IPS DF 19.7 (cell line): ENCODE measurements around the gene GEMIN7.
"Not testable (repeated sequence)": the region's sequence is repeated elsewhere in the genome, so short reads cannot be mapped to it uniquely, and the experiment has no call there.

Experiments
- DNase-seq: peaks from one replicate; pipeline ENCODE4 v3.0.0-alpha.2; 2013; ENCODE audit warnings: low read depth, low spot score

The GEMIN7 gene

DNA sequence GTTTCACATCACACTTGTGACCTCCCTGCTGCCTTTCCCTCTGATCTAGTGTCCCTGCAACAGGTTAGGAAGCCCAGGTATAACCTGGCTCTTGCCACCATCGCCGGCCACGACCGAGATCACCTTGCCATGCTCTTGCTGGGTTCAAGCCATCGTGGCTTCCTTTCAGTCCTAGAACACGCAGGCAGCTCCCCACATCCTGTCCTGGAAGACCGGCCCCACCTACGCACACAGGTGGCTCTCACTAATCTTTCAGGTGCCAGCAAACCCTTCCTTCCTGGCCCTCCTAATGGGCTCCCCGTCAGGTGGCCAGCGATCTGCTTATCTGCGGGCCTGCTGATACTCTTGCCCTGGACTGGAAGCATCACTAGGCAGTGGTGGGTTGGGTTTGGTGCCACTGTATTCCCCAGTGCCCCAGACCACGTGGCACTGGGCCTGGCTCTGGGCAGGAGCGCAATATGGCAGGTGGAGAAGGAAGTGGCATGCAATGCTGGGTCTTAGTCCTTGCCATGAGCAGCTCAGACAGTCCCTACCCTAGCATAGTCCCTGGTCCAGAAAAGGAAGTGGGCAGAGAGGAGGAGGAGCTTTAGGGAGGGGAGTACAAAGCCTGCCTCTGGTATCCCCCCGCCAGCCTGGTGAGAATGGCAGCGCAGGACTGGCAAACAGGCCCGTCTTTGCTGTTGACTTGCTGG lies 25.7 kb downstream of the GEMIN7 start:
- no peak for DNase-seq

DNA sequence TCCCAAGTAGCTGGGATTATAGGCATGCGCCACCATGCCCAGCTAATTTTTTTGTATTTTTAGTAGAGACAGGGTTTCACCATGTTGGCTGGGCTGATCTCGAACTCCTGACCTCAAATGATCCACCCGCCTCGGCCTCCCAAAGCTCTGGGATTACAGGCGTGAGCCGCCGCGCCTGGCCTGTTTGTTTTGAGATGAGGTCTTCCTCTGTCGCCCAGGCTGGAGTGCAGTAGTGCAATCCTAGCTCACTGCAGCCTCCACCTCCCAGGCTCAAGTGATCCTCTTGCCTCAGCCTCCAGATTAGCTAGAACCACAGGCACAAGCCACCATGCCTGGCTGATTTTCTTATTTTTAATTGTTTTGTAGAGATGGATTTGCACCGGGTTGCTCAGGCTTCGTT lies 27.3 kb downstream of the GEMIN7 start:
- DNase-seq = not testable (repeated sequence)

- no peak for DNase-seq
Observed at GRCh38 chr19:45107621-45108150, 28.6 kb downstream of the GEMIN7 start.

DNA sequence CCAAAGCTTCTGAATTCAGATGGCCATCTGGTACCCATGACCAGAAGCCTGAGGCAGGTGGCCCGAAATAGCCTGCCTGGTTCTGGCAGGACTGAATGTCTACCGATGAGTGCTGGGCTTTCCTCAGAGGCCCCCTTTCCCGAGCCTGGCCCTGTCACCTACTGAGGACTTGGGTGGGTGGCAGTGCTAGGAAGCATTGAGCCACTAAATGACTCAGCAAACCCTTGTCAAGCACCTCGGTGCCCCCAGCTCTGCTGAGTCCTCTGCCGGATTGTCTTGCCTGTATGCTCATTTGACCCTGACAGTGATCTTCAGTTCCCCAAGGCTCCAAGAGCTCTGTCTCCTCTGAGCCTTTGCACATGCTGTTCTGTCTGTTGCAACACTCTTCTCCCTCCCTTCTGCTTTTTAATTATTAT lies 31.8 kb downstream of the GEMIN7 start:
- DNase-seq = no peak

DNA sequence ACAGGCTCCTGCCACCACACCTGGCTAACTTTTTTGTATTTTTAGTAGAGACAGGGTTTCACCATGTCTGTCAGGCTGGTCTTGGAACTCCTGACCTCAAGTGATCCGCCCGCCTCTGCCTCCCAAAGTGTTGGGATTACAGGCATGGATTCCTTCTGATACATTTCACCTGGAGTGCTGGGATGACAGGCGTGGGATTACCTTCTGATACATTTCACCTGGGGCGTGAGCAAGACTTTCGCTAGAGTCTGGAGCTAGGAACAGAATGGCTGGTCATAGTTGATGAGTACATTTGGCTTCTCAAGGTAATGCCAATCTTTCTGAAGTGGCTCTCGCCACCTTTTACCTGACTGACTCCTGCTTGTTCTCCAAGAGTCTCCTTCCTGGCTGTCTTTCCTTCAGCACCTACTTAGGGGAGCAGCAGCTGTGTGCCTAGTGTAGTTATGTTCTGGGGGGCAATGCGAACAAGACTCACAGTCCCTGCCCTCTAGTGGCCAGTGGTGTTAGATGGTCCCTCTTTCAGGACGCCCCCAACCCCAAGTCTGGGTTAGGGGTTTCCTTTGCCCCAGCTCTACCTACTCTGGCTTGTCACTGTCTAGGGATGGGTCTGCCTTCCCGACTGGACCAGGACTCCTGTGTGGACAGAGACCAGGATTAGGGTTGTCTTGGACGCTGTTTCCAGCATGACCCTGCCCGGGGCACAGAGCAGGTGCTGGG lies 33.2 kb downstream of the GEMIN7 start:
- DNase-seq = no peak

DNA sequence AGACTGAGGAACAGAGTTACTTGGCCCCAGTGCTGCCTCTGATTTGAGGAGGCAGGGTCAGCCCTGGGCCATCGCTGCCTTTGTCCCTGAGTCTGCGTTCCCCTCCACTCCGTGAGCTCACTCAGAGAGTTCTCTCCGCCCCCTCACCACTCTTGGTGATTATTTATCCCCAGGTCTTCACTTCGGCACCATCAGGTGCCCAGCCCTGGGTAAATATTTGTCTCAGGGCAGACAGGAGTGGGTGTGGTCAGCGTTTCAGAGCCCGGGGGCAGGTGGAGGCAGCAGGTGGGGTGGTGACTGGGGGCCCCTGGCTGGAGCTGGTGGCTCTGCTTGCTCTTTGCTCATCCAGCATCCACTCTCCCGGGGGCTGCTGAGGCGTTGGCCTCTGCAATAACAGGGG lies 34.6 kb downstream of the GEMIN7 start:
- DNase-seq = no peak

- no peak for DNase-seq
Observed at GRCh38 chr19:45114116-45114515, 35.1 kb downstream of the GEMIN7 start.

DNA sequence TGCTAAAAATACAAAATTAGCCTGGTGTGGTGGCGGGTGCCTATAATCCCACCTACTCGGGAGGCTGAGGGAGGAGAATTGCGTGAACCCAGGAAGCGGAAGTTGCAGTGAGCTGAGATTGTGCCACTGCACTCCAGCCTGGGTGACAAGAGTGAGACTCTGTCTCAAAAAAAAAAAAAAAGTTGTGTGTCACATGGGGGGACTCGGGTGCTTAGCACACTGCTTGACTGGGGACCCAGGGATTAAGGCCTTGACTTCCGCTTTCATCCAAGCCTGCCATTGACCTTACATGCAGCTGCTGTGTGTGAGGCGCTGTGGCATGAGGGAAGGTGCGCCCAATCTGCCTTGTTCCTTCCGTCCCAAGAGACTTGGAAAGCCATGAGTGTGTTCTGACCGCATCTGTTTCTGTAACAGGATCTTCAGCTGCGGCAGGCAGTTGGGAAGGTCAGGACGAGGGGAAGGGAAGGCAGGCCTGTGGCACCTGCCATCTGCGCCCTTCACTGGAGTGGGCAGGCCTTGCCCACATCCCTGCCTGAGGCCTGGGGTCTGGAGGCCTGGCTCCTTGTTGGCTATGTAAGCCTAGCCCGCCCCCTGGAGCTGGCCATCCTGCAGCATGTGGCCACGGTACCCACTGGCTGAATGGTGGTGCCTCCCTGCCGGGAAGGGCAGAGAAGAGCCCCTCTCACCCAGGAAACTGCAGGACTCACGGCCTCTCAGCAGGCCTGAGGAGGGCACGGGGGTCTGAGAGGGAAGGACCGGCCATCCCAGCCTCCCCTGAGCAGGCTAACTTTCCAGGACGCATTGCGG lies 37.0 kb downstream of the GEMIN7 start:
- DNase-seq = no peak

DNA sequence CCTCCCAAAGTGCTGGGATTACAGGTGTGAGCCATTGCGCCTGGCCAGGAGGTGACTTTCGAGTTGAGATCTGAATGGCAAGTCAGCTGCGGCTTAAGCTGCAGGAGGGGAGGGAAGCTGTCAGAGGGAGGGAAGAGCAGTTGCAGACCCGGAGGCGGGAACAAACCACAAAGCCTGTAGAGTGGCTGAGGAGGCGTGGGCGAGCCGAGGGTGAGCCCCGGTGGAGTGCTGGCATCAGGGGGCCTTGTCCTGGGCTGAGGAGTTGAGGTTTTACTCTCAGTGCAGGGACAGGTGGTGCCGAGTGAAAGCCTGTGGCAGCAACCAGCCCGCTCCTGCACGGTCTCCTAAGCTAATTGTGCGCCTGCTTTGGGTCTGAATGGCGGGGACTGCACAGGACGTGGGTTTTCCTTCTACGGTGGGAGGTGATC lies 38.1 kb downstream of the GEMIN7 start:
- no peak for DNase-seq

- no peak for DNase-seq
Observed at GRCh38 chr19:45117671-45118070, 38.6 kb downstream of the GEMIN7 start.

GRCh38 chr19:45118106-45118505 lies 39.0 kb downstream of the GEMIN7 start:
- no peak for DNase-seq

GRCh38 chr19:45118591-45119355 lies 39.7 kb downstream of the GEMIN7 start:
- not testable (repeated sequence) for DNase-seq

GRCh38 chr19:45119582-45119981 lies 40.5 kb downstream of the GEMIN7 start:
- DNase-seq = no peak

DNA sequence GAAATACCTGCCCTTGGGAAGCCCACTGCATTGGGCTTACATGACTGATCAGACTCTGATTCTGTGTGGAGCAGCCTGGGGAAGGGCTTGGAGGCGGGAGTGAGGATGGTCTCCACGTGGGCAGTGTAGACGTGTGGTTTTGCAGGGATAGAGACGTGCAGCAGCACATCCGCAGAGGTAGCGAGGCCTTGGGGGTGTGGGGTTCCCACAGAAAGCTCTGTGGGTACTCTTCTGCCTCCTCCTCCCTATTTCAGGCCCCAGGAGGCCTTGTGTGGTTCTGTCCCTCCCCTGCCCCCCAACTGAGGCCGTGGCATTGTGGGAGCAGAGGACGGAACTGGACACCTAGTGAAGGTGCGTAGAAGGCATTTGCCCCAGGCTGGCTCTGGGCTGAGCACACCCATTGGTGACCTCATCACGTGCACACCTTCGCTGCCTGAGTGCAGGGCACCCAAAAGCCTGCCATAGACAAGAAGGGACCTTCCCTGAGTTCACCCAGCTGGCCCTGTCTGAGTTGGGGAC lies 42.8 kb downstream of the GEMIN7 start:
- no peak for DNase-seq

DNA sequence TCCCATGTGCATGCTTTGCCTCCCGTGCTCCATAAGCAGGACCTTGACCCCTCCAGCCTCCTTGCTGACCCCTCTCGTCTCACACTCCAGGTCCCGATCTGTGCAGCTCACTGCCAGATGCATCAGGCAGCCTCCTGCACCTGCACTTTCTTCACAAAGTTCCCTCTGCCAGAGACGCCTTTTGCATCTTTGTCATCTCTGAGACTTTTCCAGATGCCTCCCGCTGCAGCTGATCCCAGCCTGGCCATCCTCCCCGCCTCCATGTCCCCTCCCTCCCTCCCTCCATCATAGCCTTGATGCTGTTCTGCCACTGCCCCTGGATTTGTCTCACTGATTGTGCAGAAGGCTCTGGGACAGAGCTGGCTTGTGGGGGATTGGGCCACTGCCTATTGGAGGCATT lies 43.8 kb downstream of the GEMIN7 start:
- no peak for DNase-seq

GRCh38 chr19:45123440-45123850 lies 44.4 kb downstream of the GEMIN7 start:
- DNase-seq = no peak

- no peak for DNase-seq
Observed at GRCh38 chr19:45124021-45124420, 45.0 kb downstream of the GEMIN7 start.

DNA sequence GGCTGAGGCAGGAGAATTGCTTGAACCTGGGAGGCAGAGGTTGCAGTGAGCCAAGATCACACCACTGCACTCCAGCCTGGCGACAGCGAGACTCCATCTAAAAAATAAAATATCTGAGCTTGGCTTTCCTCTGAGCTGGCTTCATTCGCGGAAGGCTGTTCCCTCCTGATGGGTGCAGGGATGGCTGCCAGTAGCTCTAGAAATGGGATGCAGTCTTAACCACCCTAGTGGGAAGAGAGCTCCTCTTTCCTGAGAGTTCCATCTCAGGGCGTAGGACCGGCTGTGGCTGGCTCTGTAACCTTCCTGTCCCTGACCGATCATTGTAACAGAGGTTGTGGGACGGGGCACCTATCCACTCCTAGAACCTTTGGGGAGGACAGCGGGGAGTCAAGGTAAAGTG lies 46.3 kb downstream of the GEMIN7 start:
- DNase-seq = no peak

- DNase-seq = peak; percentile 35
Observed at GRCh38 chr19:45125975-45126493, 47.0 kb downstream of the GEMIN7 start.

- no peak for DNase-seq
Observed at GRCh38 chr19:45126654-45127053, 47.6 kb downstream of the GEMIN7 start.

DNA sequence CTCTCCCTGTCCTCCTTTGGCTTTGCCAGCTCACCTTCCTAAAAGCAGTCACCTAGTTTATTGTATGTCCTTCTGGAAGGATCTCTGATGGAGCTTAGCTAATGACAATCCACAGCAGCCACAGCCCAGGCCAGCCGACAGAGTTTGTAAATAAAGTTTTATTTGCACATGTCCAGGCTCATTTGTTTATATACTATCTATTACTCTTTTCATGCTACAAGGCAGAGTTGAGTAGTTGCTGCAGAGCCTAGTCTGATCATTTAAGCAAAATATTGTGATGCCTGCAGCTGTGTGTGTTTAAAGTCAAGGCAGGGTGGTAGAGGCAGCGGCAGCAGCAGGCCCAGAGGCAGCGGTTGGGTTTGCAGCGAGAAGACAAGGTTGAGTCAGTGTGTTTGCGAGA lies 49.1 kb downstream of the GEMIN7 start:
- DNase-seq = no peak
